SK-N-MC (cell line): ENCODE data around the gene SMG7.

ENCODE experiments used
- EZH2 ChIP-seq: fragments of 200-600 bp; sonication (generic); IDR thresholded peaks from one replicate; pipeline ENCODE4 v1.6.1; 2017; ENCODE audit warnings: antibody characterized with exemption
- POLR2AphosphoS5 ChIP-seq: IDR thresholded peaks from 2 replicates; pipeline ENCODE4 v1.6.1; 2012; ENCODE audit warnings: mild to moderate bottlenecking, low read depth, low read length, borderline replicate concordance

DNA sequence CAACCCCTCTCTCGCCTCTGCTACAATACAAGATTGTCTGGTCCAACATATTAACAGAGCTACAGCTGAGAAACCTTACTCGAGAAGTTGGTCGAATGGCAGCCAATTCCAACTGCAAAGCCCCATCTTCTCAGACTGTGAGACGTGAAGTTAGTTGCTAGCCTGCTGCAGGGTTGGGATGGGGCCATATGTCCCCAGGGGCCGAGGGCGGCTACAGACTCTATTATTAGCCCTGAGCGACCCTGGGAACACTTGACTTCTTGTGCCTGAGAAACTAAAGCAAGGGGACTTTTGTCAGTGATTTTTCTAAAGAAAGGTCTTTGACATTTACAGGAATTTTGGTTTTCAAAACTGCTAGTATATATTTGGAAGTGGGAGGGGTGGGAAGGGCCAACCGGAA lies 104.2 kb downstream of the SMG7 start:
- TF ChIP-seq POLR2AphosphoS5: no peak
- TF ChIP-seq EZH2: no peak
